HG02763 (cell line): Measurements from ENCODE around the gene EIF4G2.
A peak's percentile ranks its signal among the peaks of the same experiment; 100 is the strongest.

Source experiments
- ATAC-seq: cut with Tn5 transposase; IDR thresholded peaks from one replicate; pipeline ENCODE4 v1.9.1; 2021; ENCODE audit warnings: mild to moderate bottlenecking, moderate library complexity; ENCODE audit not compliant: unreplicated experiment

EIF4G2 gene

GRCh38 chr11:10809373-10810160 is 841 bp upstream of the EIF4G2 start:
- ATAC-seq: peak; percentile 10

DNA sequence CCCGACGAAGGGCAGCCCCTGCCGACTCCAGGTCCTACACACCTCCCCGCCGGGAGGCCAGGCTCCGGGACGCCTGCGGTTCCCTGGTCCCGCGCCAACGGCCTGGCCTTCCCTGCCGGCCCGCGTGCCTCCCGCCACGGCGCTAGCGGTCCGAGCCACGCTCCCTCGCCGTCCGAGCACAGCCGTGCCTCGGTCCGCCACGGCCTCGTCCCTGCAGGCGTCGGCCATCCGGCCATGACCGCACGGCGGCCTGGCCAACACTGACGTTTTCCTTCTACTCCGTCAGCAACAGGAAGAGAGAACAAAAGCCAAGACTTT is 532 bp downstream of the EIF4G2 start:
- peak; percentile 11 for ATAC-seq

GRCh38 chr11:10807493-10808234 is 1.1 kb downstream of the EIF4G2 start:
- ATAC-seq: peak; percentile 4

DNA sequence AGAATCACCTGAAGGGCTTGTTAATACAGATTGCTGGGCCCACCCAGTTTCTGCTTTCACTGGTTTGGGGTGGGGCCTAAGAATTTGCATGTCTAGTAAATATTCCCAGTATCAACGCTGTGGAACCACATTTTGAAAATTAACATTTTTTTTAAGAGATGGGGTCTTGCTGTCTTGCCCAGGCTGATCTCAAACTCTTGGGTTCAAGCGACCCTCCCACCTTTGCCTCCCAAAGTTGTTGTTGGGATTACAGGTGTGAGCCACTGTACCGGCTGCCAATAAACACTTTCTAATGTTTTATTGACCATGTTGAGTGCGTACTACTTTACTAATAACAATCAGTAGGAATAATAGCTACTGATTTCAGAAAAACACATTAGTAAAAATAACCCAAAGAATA is 2.5 kb downstream of the EIF4G2 start:
- ATAC-seq: no peak

GRCh38 chr11:10805741-10806140 is 3.0 kb downstream of the EIF4G2 start:
- ATAC-seq: no peak

GRCh38 chr11:10803676-10804075 is 5.0 kb downstream of the EIF4G2 start:
- ATAC-seq: no peak

DNA sequence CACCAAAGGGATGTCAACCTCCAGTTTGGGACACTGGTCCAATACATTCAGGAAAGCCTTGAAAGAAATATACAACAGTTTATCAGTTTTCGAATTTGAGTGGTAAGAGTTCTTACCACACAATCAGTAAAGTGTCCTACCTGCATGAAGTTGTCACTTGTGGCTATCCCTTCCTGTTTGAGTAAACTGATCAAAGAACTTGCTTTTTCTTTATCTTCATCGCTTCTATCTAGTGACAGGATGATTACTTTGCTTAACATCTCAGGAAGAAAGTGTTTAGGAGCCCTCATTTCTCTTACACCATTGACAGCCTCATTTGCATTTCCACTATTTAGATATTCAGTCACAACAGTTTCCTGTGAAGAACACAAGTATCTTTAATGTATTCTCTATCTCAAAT is 8.4 kb downstream of the EIF4G2 start:
- no peak for ATAC-seq

- no peak for ATAC-seq
These were observed 10.3 kb downstream of the EIF4G2 start for GRCh38 chr11:10798330-10798928.

DNA sequence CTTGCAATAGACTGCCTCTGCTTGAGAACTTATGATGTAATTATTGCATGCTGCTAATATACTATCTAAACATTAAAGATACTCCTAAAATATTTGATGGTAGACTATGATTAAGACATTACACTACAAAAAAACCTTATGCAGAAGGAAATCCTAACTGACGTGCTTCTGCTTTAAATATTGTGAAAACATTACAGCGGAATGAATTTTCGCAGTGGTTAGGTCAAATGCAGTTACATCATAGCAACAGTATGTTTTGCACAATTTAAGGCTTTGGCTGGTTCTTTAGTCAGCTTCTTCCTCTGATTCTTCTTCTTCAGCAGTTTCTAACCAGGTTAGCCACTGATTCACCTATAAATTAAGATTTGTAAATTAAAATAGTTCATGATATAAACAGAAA is 11.2 kb downstream of the EIF4G2 start:
- no peak for ATAC-seq

DNA sequence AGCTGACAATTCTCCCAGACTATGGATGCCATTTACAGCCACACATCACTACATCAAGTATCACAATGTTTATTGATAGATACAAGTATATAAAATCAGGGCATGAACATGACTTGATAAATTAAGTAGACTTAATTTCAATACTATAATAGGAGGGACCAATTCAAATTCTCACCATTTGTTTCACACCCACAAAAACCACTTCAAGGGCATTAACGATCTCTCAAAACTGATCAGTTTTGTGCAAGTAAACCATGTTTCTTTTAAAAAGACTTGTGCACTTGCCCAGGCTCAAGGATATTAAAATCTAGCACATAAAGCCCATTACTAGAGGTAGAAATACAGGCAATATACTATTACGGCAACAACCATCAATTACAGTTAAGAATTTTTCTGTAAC is 11.7 kb downstream of the EIF4G2 start:
- ATAC-seq: no peak

DNA sequence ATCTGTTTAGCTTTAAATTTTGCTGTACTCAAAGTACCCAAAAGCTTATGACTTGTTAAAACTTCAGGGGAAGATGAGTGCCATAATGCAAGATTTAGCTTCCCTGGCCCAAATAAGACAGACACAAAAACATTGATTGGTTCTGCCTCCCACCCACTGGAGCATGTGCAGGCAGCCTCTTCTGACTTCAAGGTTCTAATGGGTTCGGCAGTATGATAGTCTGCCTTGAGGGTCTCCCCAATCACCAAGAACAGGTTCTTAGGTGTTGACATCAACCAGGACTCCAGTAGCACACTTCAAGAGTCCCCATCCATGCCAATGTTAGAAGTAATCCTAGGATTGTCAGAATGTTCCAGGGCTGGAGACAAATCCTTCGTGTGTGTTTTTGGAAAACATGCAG is 12.5 kb downstream of the EIF4G2 start:
- no peak for ATAC-seq

DNA sequence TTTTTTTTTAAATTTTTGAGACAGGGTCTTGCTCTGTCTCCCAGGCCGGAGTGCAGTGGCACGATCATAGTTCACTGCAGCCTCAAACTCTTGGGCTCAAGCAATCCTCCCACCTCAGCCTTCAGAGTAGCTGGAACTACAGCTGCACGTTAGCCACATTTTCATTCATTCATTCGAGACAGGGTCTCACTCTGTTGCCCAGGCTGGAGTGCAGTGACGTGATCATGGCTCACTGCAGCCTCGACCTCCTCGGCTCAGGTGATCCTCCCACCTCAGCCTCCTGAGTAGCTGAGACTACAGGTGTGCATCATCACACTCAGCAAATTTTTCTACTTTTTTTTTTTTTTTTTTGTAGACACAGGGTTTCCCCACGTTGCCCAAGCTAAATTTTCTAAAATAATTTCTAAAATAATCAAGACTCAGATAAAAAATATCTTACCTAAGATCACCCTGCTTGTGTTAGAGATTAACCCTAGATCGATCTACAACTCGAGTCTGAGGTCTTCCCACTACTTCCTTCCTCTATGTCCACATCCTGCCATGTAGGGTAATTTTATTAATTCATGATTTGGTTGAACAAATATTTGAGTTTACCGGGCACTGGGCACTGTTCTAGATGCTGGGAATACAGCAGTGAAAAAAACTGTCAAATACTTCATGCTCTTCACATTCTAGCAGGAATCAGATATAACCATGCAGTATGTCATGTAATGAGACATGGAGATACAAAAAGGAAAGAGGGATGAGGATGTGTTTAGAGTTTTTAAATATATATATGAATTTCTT is 15.1 kb downstream of the EIF4G2 start:
- no peak for ATAC-seq

- ATAC-seq: peak; percentile 88
These were observed 16.2 kb downstream of the EIF4G2 start for GRCh38 chr11:10792385-10793068.

DNA sequence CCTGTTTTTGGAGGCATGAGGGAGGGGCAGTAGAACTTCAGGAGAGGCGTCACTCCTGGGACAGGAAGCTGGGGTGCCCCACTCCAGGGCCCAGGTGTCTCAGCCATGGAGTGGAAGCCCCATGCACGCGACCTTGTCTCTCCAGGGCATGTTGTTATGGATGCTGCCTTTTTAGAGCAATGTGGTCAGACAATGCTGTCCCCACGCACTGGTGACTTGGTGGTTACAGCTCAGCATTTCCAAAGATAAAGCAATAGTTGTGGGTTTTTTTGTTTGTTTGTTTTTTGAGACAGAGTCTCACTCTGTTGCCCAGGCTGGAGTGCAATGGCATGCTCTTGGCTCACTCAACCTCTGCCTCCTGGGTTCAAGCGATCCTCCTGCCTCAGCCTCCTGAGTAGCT is 22.3 kb downstream of the EIF4G2 start:
- ATAC-seq: no peak

GRCh38 chr11:10785146-10785474 is 23.6 kb downstream of the EIF4G2 start:
- no peak for ATAC-seq

DNA sequence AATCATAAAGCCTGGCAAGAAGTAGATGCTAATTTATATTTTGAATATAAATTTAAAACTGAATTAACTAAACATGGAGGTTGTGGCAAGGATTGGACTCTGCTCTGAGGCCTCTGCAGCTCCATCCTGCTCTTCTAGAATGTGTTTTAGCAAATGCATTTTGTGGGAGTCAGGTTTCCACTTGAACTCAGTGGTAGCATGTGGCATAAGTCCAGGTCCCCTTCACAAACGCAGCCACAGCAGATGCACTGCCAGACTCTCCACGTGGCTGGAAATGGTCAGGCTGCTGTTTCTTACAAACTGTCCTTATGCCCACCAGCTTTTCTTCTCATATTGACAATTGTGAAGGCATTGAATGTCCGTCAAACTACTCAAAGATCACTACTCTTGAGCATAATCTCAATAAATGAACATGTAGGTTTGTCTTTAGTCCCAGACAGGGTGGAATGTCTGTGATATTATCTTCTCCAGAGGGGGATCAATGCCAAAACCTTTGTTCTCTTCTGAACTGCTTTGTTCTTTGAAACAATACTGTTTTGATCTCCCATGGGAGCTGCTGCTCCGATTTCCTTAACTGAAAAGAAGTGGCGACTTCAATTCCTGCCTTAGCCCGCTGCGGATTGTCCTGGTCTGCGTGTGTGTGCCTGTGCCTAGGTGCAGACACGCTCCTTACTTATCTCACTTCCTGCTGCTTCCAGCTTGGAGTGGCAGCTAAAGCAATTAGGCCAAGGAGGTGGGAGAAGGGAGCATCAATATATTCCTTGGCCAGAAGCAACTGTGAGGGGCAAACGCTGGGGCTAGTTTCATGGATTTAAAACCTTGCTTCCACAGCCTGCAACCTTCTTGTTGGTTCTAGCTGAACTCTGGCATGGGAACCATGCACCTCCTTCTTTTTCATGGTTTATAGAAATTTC is 24.2 kb downstream of the EIF4G2 start:
- ATAC-seq: no peak

DNA sequence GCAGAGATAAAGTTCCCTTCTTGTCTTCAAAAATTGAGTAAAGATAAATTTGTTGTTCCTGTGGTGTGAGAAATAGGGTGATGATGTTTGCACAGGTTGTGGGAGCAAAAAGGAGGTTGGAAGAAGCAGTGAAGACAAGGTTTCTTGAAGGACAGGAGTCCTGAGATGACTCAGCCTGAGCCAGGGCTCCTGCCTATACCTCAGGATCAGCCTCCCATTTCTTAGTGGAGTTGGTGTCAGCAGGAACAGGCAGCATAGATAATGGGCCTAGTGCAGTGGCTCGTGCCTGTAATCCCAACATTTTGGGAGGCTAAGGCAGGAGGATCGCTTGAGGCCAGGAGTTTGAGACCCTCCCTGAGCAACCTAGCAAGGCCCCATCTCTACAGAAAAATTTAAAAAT is 28.7 kb downstream of the EIF4G2 start:
- ATAC-seq: no peak

DNA sequence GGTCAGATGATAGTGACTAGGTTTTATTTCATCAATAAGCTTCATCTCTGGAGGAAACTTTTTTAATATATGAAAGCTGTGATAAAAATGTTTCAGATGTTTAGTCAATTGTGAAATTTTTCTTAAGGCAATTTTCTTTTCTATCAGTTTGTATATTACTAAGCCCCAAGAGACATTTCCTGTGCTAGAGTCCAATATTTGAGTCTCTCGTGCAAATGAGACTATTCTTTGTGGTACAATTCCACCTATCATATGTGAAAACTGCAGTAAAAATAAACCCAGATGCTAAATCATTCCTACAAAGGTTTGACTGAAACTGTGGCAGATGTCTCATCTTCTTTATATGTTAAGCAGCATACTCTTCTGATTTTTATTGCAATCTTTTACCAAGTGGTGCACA is 29.6 kb downstream of the EIF4G2 start:
- ATAC-seq: no peak

DNA sequence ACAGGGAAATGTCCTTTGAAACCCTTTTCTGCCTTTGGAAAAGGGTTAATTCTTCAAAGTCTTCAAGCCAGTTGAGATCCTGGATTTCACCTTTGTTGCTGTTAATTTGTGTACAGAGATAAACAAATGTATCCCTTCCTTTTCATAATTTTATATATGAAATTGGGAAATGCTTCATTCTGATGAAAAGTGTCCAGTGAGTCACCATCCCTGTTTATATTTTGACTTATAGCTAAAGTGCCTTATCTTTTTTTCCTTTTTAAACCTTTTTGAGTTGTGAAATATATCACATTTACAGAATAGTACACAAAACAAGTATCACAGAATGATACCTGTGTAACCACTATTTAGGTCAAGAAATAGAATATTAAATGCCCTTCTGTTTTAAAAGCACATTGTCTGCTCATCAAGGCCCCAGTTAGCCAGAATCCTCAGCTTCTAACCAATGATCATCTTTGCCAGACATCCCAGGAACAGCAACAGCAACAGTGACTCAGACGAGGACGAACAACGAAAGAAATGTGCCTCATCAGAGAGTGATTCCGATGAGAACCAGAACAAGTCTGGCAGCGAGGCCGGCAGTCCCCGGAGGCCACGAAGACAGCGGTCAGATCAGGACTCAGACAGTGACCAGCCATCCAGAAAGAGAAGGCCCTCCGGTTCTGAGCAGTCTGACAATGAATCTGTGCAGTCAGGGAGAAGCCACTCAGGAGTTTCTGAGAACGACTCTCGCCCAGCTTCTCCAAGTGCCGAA is 30.3 kb downstream of the EIF4G2 start:
- ATAC-seq: no peak
